HT-29 (cell line): ENCODE data around the gene GABRA5. TPM values are rescaled to one million over a fixed set of nuclear protein-coding genes. Genes with fewer than 3 reads are reported as not detected.
"Not testable (repeated sequence)": the region's sequence is repeated elsewhere in the genome, so short reads cannot be mapped to it uniquely, and the experiment has no call there.

Experiments used
- DNase-seq: peaks from one replicate; pipeline ENCODE4 v3.0.0-alpha.2; 2015; ENCODE audit warnings: low spot score
- total RNA-seq: library from RNA; depleted of rRNA; stranded (reverse); fragments of >200 nt; shearing (Covaris generic); gene quantifications from 2 replicates; pipeline ENCODE4 v1.2.3, GENCODE V29; 2014; rRNA removed

The GABRA5 gene
- total RNA-seq = not detected in 2 replicates

- no peak for DNase-seq
These were observed at the start of gene GABRA5 for GRCh38 chr15:26866298-26867199. TSS of gene GABRA5 (plus strand) at chr15:26867062. CDS start at chr15:26869249, 2,187 bp downstream.

GRCh38 chr15:26831191-26831590 is 35.7 kb upstream of the GABRA5 start:
- not testable (repeated sequence) for DNase-seq

- DNase-seq = no peak
These were observed 34.9 kb upstream of the GABRA5 start for GRCh38 chr15:26831951-26832350.

- peak; percentile 43 for DNase-seq
These were observed 28.0 kb upstream of the GABRA5 start for GRCh38 chr15:26838742-26839460.

- no peak for DNase-seq
These were observed 25.3 kb upstream of the GABRA5 start for GRCh38 chr15:26841514-26841913.

GRCh38 chr15:26841941-26842340 is 24.9 kb upstream of the GABRA5 start:
- DNase-seq = no peak

- DNase-seq = no peak
These were observed 24.5 kb upstream of the GABRA5 start for GRCh38 chr15:26842391-26842790.

GRCh38 chr15:26844901-26845300 is 22.0 kb upstream of the GABRA5 start:
- no peak for DNase-seq

GRCh38 chr15:26848498-26848897 is 18.4 kb upstream of the GABRA5 start:
- peak; percentile 32 for DNase-seq

GRCh38 chr15:26850161-26850560 is 16.7 kb upstream of the GABRA5 start:
- no peak for DNase-seq

GRCh38 chr15:26852980-26853379 is 13.9 kb upstream of the GABRA5 start:
- DNase-seq = no peak

GRCh38 chr15:26854435-26854834 is 12.4 kb upstream of the GABRA5 start:
- no peak for DNase-seq

- peak; percentile 72 for DNase-seq
These were observed 2.1 kb upstream of the GABRA5 start for GRCh38 chr15:26864664-26865191.

GRCh38 chr15:26867200-26868007 is 542 bp downstream of the GABRA5 start:
- DNase-seq = no peak

- no peak for DNase-seq
These were observed 1.3 kb downstream of the GABRA5 start for GRCh38 chr15:26868029-26868685.

- DNase-seq = no peak
These were observed 2.8 kb downstream of the GABRA5 start for GRCh38 chr15:26869628-26870027.

GRCh38 chr15:26870346-26870745 is 3.5 kb downstream of the GABRA5 start:
- no peak for DNase-seq

- no peak for DNase-seq
These were observed 5.3 kb downstream of the GABRA5 start for GRCh38 chr15:26872206-26872605.

GRCh38 chr15:26873846-26874245 is 7.0 kb downstream of the GABRA5 start:
- DNase-seq = no peak

- DNase-seq = no peak
These were observed 8.1 kb downstream of the GABRA5 start for GRCh38 chr15:26874774-26875475.
